Measurements from ENCODE around the gene SNCB.

The SNCB gene

DNA sequence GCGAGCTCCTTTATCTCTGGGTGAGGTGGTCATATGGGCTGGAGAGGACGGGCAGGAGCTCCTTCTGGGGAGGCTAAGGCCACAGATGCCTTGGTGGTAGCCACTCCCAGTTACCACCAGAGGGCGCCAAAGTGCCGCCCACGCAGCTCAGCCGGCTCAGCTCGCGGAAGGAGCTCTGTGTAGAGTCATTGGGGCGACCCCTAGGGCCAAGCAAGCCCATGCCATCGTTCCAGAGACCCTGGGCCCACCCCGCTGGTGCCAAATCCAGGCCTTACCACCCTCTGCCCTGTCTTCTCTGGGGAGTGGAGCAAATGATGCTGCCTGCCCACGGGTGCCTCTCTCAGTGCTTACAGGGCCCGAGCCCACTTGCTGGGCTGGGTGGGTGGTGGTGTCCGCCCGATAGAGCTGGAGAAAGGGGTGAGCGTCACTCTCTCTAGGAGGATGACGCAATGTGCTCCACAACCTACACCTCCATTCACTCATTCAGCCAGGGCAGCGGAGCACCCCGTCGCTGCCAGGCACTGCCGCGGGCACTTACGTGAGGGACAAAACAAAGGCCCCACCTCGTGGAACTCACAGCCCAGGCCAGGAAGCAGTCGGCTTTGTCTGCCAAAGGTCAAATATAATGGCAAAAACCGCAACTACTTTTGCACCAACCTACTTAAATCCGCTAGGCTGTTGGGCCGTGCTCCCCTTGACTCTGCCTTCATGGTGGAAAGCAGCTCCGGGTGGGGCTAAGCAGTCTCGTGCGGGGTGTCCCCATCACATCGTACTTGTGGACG lies 30.7 kb upstream of the SNCB start:
- DNase-seq: peak; percentile 71

DNA sequence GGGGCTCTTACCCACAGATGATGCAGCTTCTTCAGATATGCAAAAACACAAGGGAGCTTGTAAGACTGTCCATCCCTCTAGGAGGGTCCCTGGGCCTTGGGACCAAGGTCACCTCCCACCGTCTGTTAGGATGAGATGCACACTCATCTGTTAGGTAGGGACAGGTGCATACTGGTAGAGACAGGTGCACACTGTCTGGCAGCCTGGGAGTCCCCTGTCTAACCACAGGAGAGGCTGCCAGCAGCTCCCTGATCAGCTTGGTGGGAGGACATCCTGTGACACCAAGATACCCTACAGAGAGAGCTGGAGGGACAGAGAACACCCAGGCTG lies 30.2 kb upstream of the SNCB start:
- no peak for DNase-seq

DNA sequence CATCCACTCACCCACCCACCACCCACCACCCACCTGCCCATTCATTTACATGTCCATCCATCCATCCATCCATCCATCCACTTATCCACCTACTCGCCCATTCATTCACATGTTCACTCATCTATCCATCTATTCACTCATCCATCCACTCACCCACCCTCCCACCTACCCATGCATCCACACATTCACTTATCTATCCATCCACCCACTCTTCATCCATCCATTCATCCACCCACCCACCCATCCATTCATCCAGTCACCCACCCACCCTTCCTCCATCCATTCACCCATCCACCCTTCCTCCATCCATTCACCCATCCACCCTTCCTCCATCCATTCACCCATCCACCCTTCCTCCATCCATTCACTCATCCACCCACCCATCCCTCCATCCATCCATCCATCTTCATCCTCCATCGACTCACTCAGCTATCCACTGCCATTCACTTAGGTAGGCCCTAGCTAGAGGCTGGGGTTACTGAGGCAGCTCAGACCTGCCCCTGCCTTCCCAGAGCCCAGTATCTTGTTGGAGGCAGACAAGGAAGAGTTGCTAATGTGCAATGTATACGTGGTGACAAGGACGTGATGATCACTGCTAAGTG lies 29.6 kb upstream of the SNCB start:
- no peak for DNase-seq

DNA sequence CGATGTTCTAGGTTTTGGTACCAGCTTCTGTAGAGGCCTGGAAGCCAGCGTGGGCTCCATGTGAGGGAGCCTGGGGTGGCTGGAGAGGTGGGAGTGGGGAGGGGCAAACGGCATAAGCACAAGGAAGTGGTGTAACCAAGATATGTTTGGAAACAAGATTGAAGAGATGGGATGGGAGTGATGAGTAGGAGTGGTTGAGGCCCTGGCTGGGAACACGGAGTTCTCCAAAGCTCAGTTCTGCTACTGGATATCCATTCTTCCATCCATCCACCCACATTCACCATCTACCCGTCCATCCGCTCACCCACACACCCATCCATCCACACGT lies 29.1 kb upstream of the SNCB start:
- DNase-seq: no peak

DNA sequence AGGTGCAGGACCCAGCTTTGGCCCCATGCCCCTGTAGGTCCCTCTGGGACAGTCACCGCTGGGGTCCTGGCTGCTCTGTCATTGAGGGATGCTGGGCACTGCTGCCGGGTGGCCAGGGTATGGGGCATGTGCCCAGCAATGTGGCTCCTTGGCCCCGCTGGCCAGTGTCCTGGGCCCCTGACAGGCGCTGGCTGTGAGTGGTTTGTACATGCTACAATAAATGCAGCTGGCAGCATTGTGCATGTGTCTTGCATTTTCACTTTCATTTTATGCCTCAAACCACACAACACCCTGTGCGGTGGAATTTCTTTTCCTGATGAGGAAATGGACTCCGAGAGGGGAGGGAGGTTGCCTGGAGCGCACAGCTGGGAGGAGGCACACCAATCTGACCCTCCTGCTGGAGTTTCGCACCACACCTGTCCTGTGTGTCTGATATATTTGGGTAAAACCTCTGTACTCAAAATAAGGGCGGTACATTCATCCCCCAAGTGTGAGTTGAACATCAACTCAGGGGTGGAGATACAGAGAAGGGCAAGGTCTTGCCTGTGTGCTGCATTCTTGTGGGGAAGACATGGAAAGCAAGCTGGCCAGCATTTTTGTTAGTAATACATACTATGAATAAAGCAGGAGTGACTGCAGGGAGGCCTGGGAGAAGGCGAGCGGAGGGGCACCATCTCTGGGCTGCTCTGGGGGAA lies 28.6 kb upstream of the SNCB start:
- peak; percentile 49 for DNase-seq

DNA sequence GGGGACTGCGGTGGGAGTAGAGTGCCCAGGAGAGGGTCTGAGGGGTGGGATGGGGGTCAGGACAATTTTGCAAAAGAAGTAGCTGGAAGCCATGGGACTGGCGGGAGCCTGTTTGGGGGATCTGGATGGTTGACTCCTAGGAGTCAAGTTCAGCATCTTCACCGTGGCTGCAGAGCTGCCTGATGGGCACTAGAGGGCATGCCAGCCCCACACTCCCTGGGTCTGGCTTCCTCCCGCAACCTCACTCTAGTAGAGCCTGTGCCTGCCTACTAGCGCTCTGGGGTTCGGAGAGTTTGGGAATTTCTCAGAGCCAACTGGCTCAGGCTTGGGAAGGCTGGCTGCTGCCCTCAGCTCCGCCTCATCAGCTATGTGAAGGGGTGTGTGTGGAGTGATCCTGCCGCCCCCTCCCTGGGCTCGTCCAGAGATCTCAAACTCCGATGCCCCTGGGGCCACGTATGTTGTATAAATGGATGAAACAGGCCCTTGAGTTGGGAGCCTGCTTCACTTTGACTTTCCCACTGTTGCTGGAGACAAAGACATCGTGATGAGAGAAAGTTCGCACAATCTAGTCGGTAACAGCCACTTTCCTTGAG lies 27.8 kb upstream of the SNCB start:
- DNase-seq: peak; percentile 68

DNA sequence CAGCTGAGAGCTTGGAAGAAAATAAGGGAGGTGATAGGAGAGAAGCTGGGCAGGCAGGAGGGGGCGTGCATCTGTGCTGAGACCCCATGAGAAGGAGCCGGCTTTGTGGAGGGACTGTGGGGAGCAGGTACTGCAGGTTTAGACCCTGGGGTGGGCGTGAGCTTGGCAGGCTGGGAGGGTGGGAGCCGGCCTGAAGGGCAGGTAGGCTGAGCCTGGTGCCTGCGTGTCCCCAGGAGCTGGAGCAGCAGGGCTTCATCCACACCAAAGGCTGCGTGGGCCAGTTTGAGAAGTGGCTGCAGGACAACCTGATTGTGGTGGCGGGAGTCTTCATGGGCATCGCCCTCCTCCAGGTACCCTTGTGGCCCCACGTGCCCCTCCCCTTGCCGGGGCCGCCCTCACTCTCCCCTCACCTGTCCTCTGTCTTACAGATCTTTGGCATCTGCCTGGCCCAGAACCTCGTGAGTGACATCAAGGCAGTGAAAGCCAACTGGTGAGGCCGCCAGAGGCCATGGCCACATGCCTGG lies 26.2 kb upstream of the SNCB start:
- no peak for DNase-seq

DNA sequence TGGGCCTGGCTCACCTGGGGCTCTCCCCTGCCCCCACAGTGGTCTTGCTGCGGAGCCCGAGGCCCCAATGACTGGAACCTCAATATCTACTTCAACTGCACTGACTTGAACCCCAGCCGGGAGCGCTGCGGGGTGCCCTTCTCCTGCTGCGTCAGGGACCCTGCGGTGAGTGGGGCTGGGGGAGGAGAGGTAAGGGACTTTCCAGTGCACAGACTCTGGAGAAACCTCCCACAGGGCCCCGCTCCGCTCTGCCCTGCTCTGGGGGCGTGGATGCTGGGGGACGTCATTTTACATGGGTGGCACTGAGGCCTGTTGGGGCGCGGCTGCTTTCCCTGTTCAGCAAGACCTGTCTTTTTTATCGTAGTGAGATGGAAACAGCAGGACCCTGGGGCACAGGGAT lies 24.5 kb upstream of the SNCB start:
- no peak for DNase-seq

DNA sequence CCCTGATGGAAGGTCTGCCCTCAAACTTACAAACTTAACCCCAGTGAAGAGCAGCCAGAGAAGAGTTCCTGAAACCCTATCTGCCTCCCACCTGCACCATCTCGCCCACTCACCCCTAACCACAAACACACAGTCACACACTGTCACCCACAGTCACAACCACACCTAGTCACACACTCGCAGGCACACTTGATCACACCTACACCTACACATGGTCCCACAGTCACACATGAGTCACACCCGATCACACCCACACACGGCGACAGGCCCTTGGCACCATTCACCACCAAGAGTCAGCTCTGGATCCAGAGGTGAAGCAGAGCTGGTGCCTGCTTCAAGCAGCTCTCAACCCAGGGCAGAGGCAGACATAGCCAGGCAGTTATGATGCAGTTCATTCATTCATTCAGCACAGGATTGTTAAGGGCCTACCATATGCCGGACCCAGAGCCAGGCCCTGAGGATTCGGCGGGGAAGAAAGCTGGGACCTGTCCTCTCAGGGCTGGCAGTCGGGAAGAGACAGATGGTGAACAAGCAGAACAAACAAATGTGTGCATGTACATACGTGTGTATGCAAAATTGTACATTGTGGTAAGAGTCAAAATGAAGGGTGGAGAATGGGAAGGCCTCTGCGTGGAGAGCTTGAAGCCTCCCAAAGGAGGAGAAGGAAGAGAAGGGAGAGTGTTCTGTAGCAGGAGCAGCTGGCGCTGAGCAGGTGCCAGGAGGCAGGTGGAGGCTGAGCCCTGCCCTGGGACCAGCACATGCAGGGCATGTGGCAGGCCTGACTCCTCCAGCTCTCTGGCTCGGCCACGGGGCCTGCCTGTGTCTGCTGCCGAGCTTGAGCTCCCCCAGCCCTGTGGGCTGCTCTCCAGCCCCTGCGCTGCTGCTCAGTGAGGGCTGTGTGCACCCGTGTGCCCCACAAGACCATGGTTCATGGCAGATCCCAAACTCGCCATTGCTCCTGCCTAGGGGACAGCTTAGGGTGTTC lies 23.4 kb upstream of the SNCB start:
- no peak for DNase-seq

DNA sequence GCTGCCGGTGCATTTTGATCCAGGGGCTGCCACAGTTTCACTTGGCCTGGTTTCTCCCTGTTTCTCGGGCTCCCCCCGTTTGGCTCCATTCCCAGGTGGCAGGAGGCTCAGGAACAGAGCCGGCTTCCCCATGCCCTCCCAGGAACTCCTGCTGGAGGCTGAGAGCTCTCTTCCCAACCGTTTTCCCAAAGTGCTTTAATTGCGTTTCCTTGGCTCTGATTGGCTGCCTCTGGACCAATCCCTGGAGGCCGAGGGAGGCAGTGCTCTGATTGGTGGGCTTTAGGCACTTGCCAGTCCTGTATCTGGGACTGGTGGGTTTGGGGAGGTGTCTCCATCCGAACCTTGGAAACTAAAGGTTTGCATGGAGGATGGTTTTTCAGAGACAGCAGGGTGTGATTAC lies 21.8 kb upstream of the SNCB start:
- DNase-seq: peak; percentile 18

DNA sequence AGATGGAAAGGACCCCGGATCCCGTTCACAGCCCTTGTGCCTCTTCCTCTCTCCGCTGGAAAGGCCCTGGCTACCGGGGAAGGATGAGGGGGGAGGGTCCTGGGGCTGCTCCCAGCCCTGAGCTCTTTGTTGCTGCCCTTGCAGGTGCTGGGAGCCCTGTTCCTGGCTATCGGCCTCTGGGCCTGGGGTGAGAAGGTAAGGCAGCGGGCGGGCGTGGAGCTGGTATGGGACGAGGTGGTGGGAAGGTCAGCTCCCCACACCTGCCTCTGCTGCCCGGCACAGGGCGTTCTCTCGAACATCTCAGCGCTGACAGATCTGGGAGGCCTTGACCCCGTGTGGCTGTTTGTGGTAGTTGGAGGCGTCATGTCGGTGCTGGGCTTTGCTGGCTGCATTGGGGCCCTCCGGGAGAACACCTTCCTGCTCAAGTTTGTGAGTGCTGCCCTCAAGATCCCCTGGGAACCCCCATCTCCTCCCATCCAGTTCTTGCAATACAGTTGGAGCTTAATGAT lies 21.2 kb upstream of the SNCB start:
- no peak for DNase-seq

DNA sequence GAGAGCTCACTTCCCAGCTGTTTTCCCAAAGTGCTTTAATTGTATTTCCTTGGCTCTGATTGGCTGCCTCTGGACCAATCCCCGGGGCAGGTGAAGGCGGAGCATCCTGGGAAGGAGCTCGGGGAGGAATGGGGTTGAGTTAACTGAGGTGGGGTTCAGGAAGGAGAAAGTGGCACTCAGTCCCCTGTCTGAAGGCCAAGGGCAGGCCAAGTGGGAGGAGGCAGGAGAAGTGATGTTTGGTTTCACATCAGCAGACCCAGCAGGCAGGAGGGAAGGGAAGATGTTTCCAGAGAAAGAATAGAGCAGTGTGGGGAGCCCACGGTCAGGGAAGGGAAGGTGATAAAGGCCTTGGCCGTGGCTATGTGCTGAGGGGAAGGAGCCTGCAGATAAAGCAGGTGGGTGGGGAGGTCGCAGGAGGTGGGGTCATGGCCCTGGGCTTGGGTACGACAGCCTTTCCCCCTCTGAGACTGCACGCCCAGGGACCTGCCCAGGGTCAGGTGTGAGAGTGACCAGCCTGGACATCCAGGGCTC lies 20.1 kb upstream of the SNCB start:
- no peak for DNase-seq

DNA sequence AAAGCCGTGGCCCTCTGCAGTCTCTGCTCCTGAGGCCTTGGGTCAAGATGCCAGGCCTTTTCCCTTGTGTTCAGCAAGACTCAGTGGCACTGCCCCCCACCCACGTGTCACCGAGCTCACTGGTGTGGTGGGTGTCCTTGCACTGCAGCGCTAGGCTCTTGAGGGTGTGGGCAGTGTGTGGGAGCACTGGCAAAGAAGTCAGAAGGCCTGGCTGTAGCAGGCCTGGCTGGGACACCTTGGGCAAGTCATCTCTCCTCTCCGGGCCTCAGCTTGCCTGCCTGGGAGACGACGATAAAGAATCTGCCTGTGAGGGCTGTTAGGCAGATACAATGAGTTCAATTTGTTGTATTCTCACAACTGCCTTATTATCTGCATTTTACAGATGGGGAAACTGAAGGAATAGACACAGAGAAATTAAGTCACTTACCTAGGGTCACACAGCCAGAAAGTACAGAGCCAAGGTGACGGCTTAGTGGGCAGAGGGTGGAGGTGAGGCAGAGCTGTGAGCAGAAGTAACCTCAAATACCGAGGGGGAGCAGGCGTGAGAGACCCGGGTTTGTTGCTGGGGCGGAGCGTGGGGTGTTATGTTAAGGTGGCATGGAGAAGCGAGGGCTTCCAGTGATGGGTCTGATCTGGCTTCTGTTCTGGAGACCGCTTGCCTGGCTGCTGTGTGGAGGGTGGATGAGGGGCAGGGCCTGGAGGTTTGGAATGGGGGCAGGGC lies 18.3 kb upstream of the SNCB start:
- DNase-seq: no peak

DNA sequence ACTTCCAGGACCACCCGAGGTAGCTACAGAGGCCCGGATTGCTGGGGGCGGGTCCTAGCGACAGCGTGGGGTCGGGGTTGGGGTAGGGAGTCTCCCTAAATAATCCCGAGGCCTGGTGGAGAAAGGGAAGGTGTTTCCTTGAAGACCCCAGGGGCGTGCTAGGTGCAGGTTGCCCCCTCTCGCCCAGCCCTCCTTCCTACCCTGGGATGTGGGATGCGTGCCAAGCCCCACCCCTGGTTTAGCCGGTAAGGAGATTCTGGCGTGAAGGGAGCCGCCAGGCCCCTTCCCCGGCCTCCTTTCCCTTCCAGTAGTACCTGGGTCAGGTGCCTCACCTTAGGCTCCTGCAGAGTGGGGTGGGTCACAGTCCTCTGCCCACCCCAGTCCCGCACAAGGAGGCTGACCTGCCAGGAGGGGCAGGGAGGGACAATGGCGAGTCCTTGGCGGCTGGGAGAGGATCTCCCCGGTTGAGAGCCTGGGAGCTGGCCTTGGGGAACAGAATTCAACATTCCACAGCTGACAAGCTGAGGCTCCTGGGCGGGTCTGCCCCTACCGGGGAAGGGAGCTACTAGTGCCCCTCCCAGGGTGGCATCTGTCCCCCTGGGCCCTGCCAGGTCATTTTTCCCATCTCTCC lies 17.6 kb upstream of the SNCB start:
- DNase-seq: peak; percentile 25

DNA sequence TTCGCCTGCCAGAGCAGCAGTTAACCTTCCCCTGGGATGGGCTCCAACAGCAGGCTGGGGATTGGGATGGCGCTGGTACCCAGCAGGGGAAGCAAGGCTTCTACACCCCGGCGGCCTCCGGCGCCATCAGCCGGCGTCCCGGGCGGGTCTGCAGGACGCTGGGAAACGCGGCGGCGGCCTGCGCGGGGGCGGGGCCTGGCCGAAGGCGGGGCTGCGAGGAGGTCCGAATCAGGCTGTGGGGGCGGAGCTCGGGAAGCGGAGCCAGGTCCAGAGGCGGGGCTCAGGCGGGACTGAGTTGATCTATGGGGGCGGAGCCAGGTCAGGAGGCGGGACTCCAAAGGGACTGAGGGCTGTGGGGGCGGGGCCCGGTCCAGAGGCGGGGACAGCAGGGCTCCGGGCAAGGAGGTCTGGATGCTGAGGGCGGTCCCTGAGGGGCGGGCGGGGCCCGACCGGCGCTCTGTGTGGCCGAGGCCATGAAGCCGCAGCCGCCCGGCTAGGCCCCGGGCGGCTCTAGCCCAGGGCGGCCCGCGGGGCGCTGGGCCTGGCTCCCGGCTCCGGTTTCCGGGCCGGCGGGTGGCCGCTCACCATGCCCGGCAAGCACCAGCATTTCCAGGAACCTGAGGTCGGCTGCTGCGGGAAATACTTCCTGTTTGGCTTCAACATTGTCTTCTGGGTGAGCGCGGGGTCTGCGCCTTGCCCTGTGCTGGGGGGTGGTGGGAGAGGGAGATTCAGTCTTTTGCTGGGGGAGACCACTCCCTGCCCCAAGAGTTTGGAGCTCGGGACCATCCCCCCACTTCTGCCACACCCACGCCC lies 16.9 kb upstream of the SNCB start, which contains the start of gene TSPAN17:
Gene TSPAN17, plus strand, starts transcription at position 455 of the 813 bp plus-strand sequence. Its CDS starts 132 bp downstream, at position 587.
- DNase-seq: peak; percentile 99

DNA sequence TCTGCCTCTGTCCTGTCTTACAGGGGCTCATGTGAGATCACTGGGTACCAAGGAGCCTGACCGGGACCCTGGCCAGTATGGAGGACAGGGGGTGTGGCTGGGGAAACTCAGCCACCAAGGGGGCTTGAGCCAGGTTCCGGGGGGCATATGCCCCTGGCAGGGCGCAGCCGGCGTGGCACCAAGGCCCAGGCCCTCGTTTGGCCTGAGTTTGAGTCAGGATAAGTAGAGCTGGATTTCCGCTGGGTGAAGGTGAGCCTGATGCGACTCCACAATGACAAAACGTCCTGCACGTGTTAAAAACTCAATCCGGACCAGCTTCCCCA lies 16.3 kb upstream of the SNCB start:
- no peak for DNase-seq

DNA sequence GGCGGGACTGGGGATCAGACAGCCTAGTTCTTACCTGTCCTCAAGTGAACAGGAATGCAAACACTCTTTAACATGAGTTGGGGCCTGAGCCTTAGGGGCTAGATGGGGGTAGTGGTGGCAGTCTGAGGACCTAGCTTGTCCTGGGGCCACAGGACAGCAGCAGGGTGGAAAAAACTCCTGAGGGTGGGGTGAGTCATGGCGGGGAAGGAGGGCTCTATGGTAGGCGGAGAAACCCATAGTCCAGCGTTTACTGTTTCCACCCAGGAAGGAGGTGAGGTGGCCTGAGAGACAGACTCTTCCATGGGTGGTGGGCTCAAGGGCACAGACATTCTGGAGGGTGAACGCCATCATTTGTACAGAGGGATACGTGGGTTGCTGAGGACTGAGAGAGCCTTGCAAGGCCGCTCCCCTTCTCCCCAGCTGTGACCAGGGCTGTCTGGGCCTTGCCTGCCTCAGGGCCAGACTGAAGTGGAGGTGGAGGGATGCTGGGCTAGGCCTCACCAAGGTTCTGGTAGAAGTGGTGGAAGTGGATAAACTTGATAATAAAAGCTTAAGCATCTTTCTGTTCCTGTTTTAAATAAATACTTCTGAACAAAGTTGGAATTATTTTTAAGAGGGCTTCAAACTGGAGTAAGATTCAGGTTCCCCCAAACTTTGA lies 15.8 kb upstream of the SNCB start:
- no peak for DNase-seq

DNA sequence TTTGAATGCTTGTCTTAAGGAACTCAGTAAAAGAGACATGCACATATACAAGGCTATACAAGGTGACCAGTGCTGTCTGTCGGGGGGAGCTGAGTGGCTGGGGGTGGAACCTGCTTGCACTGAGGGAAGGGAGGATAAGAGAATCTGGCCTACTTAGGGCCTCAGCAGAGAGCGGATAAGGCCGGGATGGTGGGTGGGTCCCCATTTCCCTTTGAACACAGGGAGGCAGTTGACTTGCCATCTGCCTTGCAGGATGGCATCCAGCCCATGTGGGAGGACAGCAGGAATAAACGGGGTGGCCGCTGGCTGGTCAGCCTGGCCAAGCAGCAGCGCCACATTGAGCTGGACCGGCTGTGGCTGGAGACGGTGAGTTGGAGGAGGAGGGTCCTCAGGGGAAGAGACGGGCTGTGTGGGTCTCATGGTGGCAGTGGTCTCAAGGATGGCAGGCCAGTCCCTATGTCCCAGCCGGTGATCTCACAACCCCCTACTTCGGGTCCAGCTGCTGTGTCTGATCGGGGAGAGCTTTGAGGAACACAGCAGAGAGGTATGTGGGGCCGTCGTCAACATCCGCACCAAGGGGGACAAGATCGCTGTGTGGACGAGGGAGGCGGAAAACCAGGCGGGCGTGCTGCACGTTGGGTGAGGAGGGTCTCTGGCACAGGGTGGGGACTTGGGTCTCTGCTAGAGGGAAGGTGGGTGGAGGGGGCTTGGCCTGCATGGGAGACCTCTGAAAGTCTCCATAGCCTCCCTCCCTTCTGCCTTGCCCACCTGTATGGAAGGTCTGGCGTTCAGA lies 14.7 kb upstream of the SNCB start:
- no peak for DNase-seq
